HEK293T (cell line): ENCODE data around the gene NAPB.

ENCODE experiments used
- BHLHE40 ChIP-seq: fragments of 450-650 bp; IDR thresholded peaks from 2 replicates; pipeline ENCODE4 v1.6.1; 2016; ENCODE audit warnings: mild to moderate bottlenecking, moderate library complexity, borderline replicate concordance
- FOXM1 ChIP-seq: fragments of 450-650 bp; IDR thresholded peaks from 2 replicates; pipeline ENCODE4 v1.6.1; 2017; ENCODE audit warnings: mild to moderate bottlenecking, borderline replicate concordance
- L3MBTL2 ChIP-seq: fragments of 450-650 bp; conservative IDR thresholded peaks from 2 replicates; pipeline ENCODE4 v1.6.1; 2016; ENCODE audit warnings: mild to moderate bottlenecking
- SP1 ChIP-seq: fragments of 450-650 bp; IDR thresholded peaks from 2 replicates; pipeline ENCODE4 v1.6.1; 2017
- SUZ12 ChIP-seq: fragments of 450-650 bp; IDR thresholded peaks from 2 replicates; pipeline ENCODE4 v1.6.1; 2016; ENCODE audit warnings: mild to moderate bottlenecking
- TARDBP ChIP-seq: fragments of 450-650 bp; IDR thresholded peaks from 2 replicates; pipeline ENCODE4 v1.6.1; 2016

DNA sequence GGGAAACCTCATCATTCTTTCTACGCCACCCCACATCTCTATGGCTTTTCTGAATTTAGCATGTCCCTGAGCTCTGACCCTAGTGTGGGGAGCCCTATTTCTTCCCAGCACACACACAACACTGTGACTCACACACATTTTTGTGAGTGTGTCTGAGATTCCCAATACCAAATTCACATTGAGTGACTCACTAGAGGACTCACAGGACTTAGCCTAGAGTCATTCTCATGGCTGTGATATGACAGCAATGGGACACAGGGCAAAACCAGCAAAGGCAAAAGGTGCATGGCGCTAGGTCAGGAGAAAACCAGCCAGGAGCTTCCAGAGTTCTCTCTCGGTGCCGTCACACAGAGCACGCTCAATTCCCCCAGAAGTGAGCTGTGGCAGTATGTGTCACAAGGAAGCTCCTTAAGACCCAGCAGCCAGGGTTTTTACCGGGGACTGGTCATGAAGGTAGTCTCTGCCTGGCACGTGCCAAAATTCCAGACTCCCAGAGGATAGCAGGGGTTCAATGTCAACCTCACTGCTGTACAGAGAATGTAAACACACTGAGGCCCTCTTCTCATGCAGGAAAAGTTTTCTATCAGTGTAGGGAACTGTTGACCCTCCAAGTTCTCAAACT is 24.4 kb upstream of the NAPB start:
- TF ChIP-seq L3MBTL2 = no peak
- no peak for TF ChIP-seq SUZ12
- no peak for TF ChIP-seq SP1
- no peak for TF ChIP-seq BHLHE40
- no peak for TF ChIP-seq TARDBP
- TF ChIP-seq FOXM1 = no peak
